ENCODE measurements around the gene SLAIN2.

The SLAIN2 gene

GRCh38 chr4:48388525-48389154, 47.3 kb downstream of the SLAIN2 start:
- H3K36me3 ChIP-seq (ENCODE audit: control insufficient read depth, insufficient read depth, low read length): peaks cover 34% of the 10 kb centered on the region
- no peaks in the 10 kb centered on the region for H3K27me3 ChIP-seq (replicated peaks; ENCODE audit: control insufficient read depth, insufficient read depth, low read length, poor library complexity, severe bottlenecking)
- no peaks in the 10 kb centered on the region for H3K9me3 ChIP-seq (ENCODE audit: control insufficient read depth, low read length)
- H3K27ac ChIP-seq (ENCODE audit: insufficient read depth, low read length, poor library complexity, severe bottlenecking): no peak overlapping the region
- no peak for DNase-seq
- no peak overlapping the region for H3K4me3 ChIP-seq (ENCODE audit: insufficient read depth, low read depth, low read length, poor library complexity, severe bottlenecking)
- no peaks in the 10 kb centered on the region for H3K4me1 ChIP-seq (ENCODE audit: control insufficient read depth, insufficient read depth, low read length, poor library complexity, severe bottlenecking)

GRCh38 chr4:48396043-48396442, 54.7 kb downstream of the SLAIN2 start:
- Histone ChIP-seq H3K27ac (ENCODE audit: insufficient read depth, low read length, poor library complexity, severe bottlenecking) (no peak overlapping the region), H3K27me3 (replicated peaks; ENCODE audit: control insufficient read depth, insufficient read depth, low read length, poor library complexity, severe bottlenecking) (no peaks in the 10 kb centered on the region), H3K4me1 (ENCODE audit: control insufficient read depth, insufficient read depth, low read length, poor library complexity, severe bottlenecking) (no peaks in the 10 kb centered on the region), H3K4me3 (ENCODE audit: insufficient read depth, low read depth, low read length, poor library complexity, severe bottlenecking) (no peak overlapping the region), H3K9me3 (ENCODE audit: control insufficient read depth, low read length) (no peaks in the 10 kb centered on the region), H3K36me3 (ENCODE audit: control insufficient read depth, insufficient read depth, low read length) (peaks cover 25% of the 10 kb centered on the region)
- no peak for DNase-seq

- Histone ChIP-seq H3K4me1 (ENCODE audit: control insufficient read depth, insufficient read depth, low read length, poor library complexity, severe bottlenecking) (no peaks in the 10 kb centered on the region), H3K27me3 (replicated peaks; ENCODE audit: control insufficient read depth, insufficient read depth, low read length, poor library complexity, severe bottlenecking) (no peaks in the 10 kb centered on the region), H3K9me3 (ENCODE audit: control insufficient read depth, low read length) (no peaks in the 10 kb centered on the region), H3K36me3 (ENCODE audit: control insufficient read depth, insufficient read depth, low read length) (peaks cover 7% of the 10 kb centered on the region), H3K4me3 (ENCODE audit: insufficient read depth, low read depth, low read length, poor library complexity, severe bottlenecking) (no peak overlapping the region), H3K27ac (ENCODE audit: insufficient read depth, low read length, poor library complexity, severe bottlenecking) (no peak overlapping the region)
- no peak for DNase-seq
Measured at GRCh38 chr4:48400416-48400815, 59.1 kb downstream of the SLAIN2 start.

GRCh38 chr4:48403358-48403757, 62.0 kb downstream of the SLAIN2 start:
- Histone ChIP-seq H3K27me3 (replicated peaks; ENCODE audit: control insufficient read depth, insufficient read depth, low read length, poor library complexity, severe bottlenecking) (no peaks in the 10 kb centered on the region), H3K4me3 (ENCODE audit: insufficient read depth, low read depth, low read length, poor library complexity, severe bottlenecking) (no peak overlapping the region), H3K9me3 (ENCODE audit: control insufficient read depth, low read length) (no peaks in the 10 kb centered on the region), H3K4me1 (ENCODE audit: control insufficient read depth, insufficient read depth, low read length, poor library complexity, severe bottlenecking) (no peaks in the 10 kb centered on the region), H3K27ac (ENCODE audit: insufficient read depth, low read length, poor library complexity, severe bottlenecking) (no peak overlapping the region), H3K36me3 (ENCODE audit: control insufficient read depth, insufficient read depth, low read length) (no peaks in the 10 kb centered on the region)
- DNase-seq: no peak

GRCh38 chr4:48403779-48404178, 62.5 kb downstream of the SLAIN2 start:
- H3K27ac ChIP-seq (ENCODE audit: insufficient read depth, low read length, poor library complexity, severe bottlenecking): no peak overlapping the region
- no peaks in the 10 kb centered on the region for H3K4me1 ChIP-seq (ENCODE audit: control insufficient read depth, insufficient read depth, low read length, poor library complexity, severe bottlenecking)
- H3K27me3 ChIP-seq (replicated peaks; ENCODE audit: control insufficient read depth, insufficient read depth, low read length, poor library complexity, severe bottlenecking): no peaks in the 10 kb centered on the region
- DNase-seq: no peak
- no peaks in the 10 kb centered on the region for H3K36me3 ChIP-seq (ENCODE audit: control insufficient read depth, insufficient read depth, low read length)
- no peaks in the 10 kb centered on the region for H3K9me3 ChIP-seq (ENCODE audit: control insufficient read depth, low read length)
- no peak overlapping the region for H3K4me3 ChIP-seq (ENCODE audit: insufficient read depth, low read depth, low read length, poor library complexity, severe bottlenecking)

- Histone ChIP-seq H3K27ac (ENCODE audit: insufficient read depth, low read length, poor library complexity, severe bottlenecking) (no peak overlapping the region), H3K9me3 (ENCODE audit: control insufficient read depth, low read length) (no peaks in the 10 kb centered on the region), H3K36me3 (ENCODE audit: control insufficient read depth, insufficient read depth, low read length) (no peaks in the 10 kb centered on the region), H3K4me1 (ENCODE audit: control insufficient read depth, insufficient read depth, low read length, poor library complexity, severe bottlenecking) (no peaks in the 10 kb centered on the region), H3K27me3 (replicated peaks; ENCODE audit: control insufficient read depth, insufficient read depth, low read length, poor library complexity, severe bottlenecking) (no peaks in the 10 kb centered on the region), H3K4me3 (ENCODE audit: insufficient read depth, low read depth, low read length, poor library complexity, severe bottlenecking) (no peak overlapping the region)
- DNase-seq: no peak
Measured at GRCh38 chr4:48405924-48406323, 64.6 kb downstream of the SLAIN2 start.

- no peak for DNase-seq
- Histone ChIP-seq H3K27me3 (replicated peaks; ENCODE audit: control insufficient read depth, insufficient read depth, low read length, poor library complexity, severe bottlenecking) (no peaks in the 10 kb centered on the region), H3K4me1 (ENCODE audit: control insufficient read depth, insufficient read depth, low read length, poor library complexity, severe bottlenecking) (no peaks in the 10 kb centered on the region)
Measured at GRCh38 chr4:48409203-48409602, 67.9 kb downstream of the SLAIN2 start.

GRCh38 chr4:48410812-48411211, 69.5 kb downstream of the SLAIN2 start:
- H3K9me3 ChIP-seq (ENCODE audit: control insufficient read depth, low read length): no peaks in the 10 kb centered on the region
- no peak overlapping the region for H3K4me3 ChIP-seq (ENCODE audit: insufficient read depth, low read depth, low read length, poor library complexity, severe bottlenecking)
- no peaks in the 10 kb centered on the region for H3K27me3 ChIP-seq (replicated peaks; ENCODE audit: control insufficient read depth, insufficient read depth, low read length, poor library complexity, severe bottlenecking)
- no peaks in the 10 kb centered on the region for H3K36me3 ChIP-seq (ENCODE audit: control insufficient read depth, insufficient read depth, low read length)
- no peaks in the 10 kb centered on the region for H3K4me1 ChIP-seq (ENCODE audit: control insufficient read depth, insufficient read depth, low read length, poor library complexity, severe bottlenecking)
- DNase-seq: no peak
- H3K27ac ChIP-seq (ENCODE audit: insufficient read depth, low read length, poor library complexity, severe bottlenecking): no peak overlapping the region

More at GRCh38 chr4:48409203-48409602, 67.9 kb downstream of the SLAIN2 start:
- H3K9me3 ChIP-seq (ENCODE audit: control insufficient read depth, low read length): no peaks in the 10 kb centered on the region
- H3K36me3 ChIP-seq (ENCODE audit: control insufficient read depth, insufficient read depth, low read length): no peaks in the 10 kb centered on the region
- no peak overlapping the region for H3K4me3 ChIP-seq (ENCODE audit: insufficient read depth, low read depth, low read length, poor library complexity, severe bottlenecking)
- no peak overlapping the region for H3K27ac ChIP-seq (ENCODE audit: insufficient read depth, low read length, poor library complexity, severe bottlenecking)

- Histone ChIP-seq H3K9me3 (ENCODE audit: control insufficient read depth, low read length) (no peaks in the 10 kb centered on the region), H3K4me3 (ENCODE audit: insufficient read depth, low read depth, low read length, poor library complexity, severe bottlenecking) (no peak overlapping the region), H3K4me1 (ENCODE audit: control insufficient read depth, insufficient read depth, low read length, poor library complexity, severe bottlenecking) (no peaks in the 10 kb centered on the region), H3K36me3 (ENCODE audit: control insufficient read depth, insufficient read depth, low read length) (peaks cover 38% of the 10 kb centered on the region), H3K27ac (ENCODE audit: insufficient read depth, low read length, poor library complexity, severe bottlenecking) (no peak overlapping the region), H3K27me3 (replicated peaks; ENCODE audit: control insufficient read depth, insufficient read depth, low read length, poor library complexity, severe bottlenecking) (no peaks in the 10 kb centered on the region)
- no peak for DNase-seq
Measured at GRCh38 chr4:48420144-48420543, 78.8 kb downstream of the SLAIN2 start.

- Histone ChIP-seq H3K9me3 (ENCODE audit: control insufficient read depth, low read length) (no peaks in the 10 kb centered on the region), H3K27me3 (replicated peaks; ENCODE audit: control insufficient read depth, insufficient read depth, low read length, poor library complexity, severe bottlenecking) (no peaks in the 10 kb centered on the region), H3K4me3 (ENCODE audit: insufficient read depth, low read depth, low read length, poor library complexity, severe bottlenecking) (no peak overlapping the region), H3K36me3 (ENCODE audit: control insufficient read depth, insufficient read depth, low read length) (peaks cover 38% of the 10 kb centered on the region), H3K4me1 (ENCODE audit: control insufficient read depth, insufficient read depth, low read length, poor library complexity, severe bottlenecking) (no peaks in the 10 kb centered on the region), H3K27ac (ENCODE audit: insufficient read depth, low read length, poor library complexity, severe bottlenecking) (no peak overlapping the region)
- DNase-seq: no peak
Measured at GRCh38 chr4:48421101-48421500, 79.8 kb downstream of the SLAIN2 start.
